Epithelial cell of proximal tubule (primary cell): ENCODE data around the gene ALDH7A1. TPM values are rescaled to one million over a fixed set of nuclear protein-coding genes. Genes with fewer than 3 reads are reported as not detected.

Source experiments
- total RNA-seq: library from RNA; depleted of rRNA; stranded (reverse); fragments of >200 nt; gene quantifications from 2 replicates; pipeline ENCODE4 v1.2.3, GENCODE V29; 2015

ALDH7A1 gene
- total RNA-seq, 1 donor from 2014 or later: 25.4 TPM

Other genes with a start within 250 kb of the ALDH7A1 start
- 26.6 and 43.2 TPM in 2 replicates for gene GRAMD2B, start 171.8 kb downstream of the ALDH7A1 start, total RNA-seq
- gene PHAX, start 5.7 kb upstream of the ALDH7A1 start, total RNA-seq: 54.7 and 54.8 TPM in 2 replicates
- gene LMNB1, start 181.9 kb upstream of the ALDH7A1 start, total RNA-seq: 112 and 163 TPM in 2 replicates